ENCODE data around the gene ACOT11.

The ACOT11 gene

DNA sequence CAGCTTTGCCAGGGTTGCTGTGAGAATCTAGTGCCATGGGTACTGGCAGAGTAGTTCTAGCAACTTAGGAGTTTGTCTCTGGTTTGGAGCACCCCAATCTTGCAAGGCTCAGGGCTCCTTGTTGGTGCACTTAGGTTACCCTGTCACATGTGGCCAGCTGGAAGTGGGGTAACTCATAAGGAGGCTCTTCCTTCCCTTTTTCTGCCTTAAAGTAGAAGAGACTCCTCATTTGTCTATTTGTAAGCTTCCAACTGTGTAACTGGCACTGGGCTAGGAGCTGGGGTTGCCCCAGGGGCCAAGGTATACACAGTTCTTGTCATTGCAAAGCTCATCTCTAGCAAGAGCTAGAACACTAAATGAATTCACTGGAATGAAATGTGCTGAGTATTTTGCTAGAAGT is 104.1 kb downstream of the ACOT11 start:
- DNase-seq = no peak

- DNase-seq = no peak
These were observed 105.0 kb downstream of the ACOT11 start for GRCh38 chr1:54653036-54653435.

- DNase-seq = no peak
These were observed 110.3 kb downstream of the ACOT11 start for GRCh38 chr1:54658164-54658913.

All from stimulated activated CD4-positive, alpha-beta T cell treated with anti-CD3 and anti-CD28 coated beads, Interleukin-4, amount 100 ng/mL, for 1 hour (primary cell).